ENCODE data around the gene SSH3. TPM values are rescaled to one million over a fixed set of nuclear protein-coding genes. Genes with fewer than 3 reads are reported as not detected.

The SSH3 gene
- total and polyA plus RNA-seq, 2 of the 8 experiments (the other 6 are each of a cell fraction or from before 2014, with no cell fraction given), result 16.9 to 19.8 TPM

DNA sequence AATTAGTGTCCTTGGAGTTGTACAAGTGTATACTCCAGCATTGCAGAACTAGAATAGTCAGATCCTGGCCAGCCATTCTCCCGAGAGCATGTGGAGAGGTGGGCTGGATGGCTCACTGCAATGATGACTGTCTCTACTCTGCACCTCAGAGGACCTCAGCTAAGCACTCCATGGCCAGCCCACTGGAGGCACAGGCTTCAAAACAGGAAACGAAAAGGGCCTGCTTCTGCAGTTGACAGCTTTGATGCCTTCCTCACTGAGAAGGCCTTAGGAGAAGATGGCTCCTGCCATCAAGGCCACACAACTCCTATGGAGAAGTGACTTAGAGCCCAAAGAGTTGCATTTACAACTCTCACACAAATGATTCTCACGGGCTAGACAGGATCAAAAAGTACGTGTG, 40.9 kb downstream of the SSH3 start:
- 88% methylated on average over 4 of the region's 4 CpGs; no CpG with 5 or more reads in 1 of the 2 experiments for WGBS, 2 experiments (ENCODE audit: extremely low coverage in 1 of 2, insufficient coverage in 1 of 2, insufficient read length in 1 of 2, insufficient replicate concordance in 2 of 2, low coverage in 1 of 2, low lambda C conversion rate in 2 of 2, missing lambda C conversion rate in 1 of 2)
- no peak overlapping the region for H3K56ac ChIP-seq (replicated peaks; ENCODE audit: insufficient read length, low read depth, low read length)
- no peak overlapping the region for H3K14ac ChIP-seq (ENCODE audit: insufficient read length)
- no peak overlapping the region for H3K4me3 ChIP-seq (ENCODE audit: extremely low read depth in 1 of 4, insufficient read depth in 2 of 4, low read depth in 3 of 4, low read length in 4 of 4)
- no peaks in the 10 kb centered on the region for H3K27me3 ChIP-seq (replicated peaks in 1 of 4; ENCODE audit: control insufficient read depth in 3 of 4, extremely low read depth in 1 of 4, insufficient read depth in 3 of 4, low read length in 3 of 4)
- no peak overlapping the region for H3K27ac ChIP-seq (ENCODE audit: low read depth, low read length)
- no peak overlapping the region for H3K9ac ChIP-seq (replicated peaks in 1 of 4; ENCODE audit: extremely low read depth in 1 of 4, low read depth in 3 of 4, low read length in 3 of 4)
- H3K4me1 ChIP-seq (replicated peaks in 1 of 4; ENCODE audit: control insufficient read depth in 3 of 4, insufficient read depth in 4 of 4, low read length in 3 of 4), result no peaks in the 10 kb centered on the region
- no peak overlapping the region for H2BK15ac ChIP-seq (ENCODE audit: low read length)
- ChIA-PET POLR2A (ENCODE audit: partially characterized antibody) (interaction anchor here (0.7 kb wide), 1 partner anchor 905 kb away, joined by 3 read pairs; the partner anchor contains the start of gene MRPL11), CTCF (ENCODE audit: partially characterized antibody) (interaction anchor here (0.7 to 4.7 kb wide), 9 partner anchors 9 to 46 kb away, joined by 3 to 55 read pairs (median 35); partner anchors contain the start of gene POLD4)
- no peak overlapping the region for H2BK5ac ChIP-seq (ENCODE audit: low read depth, low read length)
- H3K9me3 ChIP-seq (ENCODE audit: insufficient read depth in 2 of 2, low read depth in 1 of 2, low read length in 1 of 2), result no peaks in the 10 kb centered on the region
- H4K20me1 ChIP-seq (replicated peaks in 1 of 2; ENCODE audit: control insufficient read depth in 1 of 2, insufficient read depth in 2 of 2, low read length in 2 of 2), result no peaks in the 10 kb centered on the region
- no peaks in the 10 kb centered on the region for H3K36me3 ChIP-seq (ENCODE audit: control insufficient read depth in 2 of 4, insufficient read depth in 4 of 4, low read length in 3 of 4)
- no peak overlapping the region for H4K91ac ChIP-seq (replicated peaks; ENCODE audit: insufficient read length, low read length)
- H3K23me2 ChIP-seq (ENCODE audit: low read depth, low read length), result no peaks in the 10 kb centered on the region
- H3K79me2 ChIP-seq (ENCODE audit: control insufficient read depth in 1 of 2, insufficient read depth in 2 of 2, low read length in 2 of 2), result no peaks in the 10 kb centered on the region
- H4K8ac ChIP-seq (ENCODE audit: extremely low read depth, insufficient read depth, low read length), result no peak overlapping the region; the same call in 1 of the 2 replicates
- DNase-seq (ENCODE audit: low read depth in 1 of 2, low spot score in 2 of 2) (no peak), FAIRE-seq (no peak)
- H2BK20ac ChIP-seq (ENCODE audit: low read length), result no peak overlapping the region
- TF ChIP-seq RAD21 (IDR thresholded peaks at IDR 0.05 in 1 of 2, conservative IDR thresholded peaks at IDR 0.05 in 1 of 2; ENCODE audit: low read depth in 2 of 2, low read length in 2 of 2), result no peak
- no peak for TF ChIP-seq CBX5 (IDR thresholded peaks at IDR 0.05; ENCODE audit: low read depth, low read length)
- no peak for TF ChIP-seq NANOG (IDR thresholded peaks at IDR 0.05; ENCODE audit: insufficient read depth, low read depth, low read length, poor library complexity, severe bottlenecking)
- no peak overlapping the region for H3K18ac ChIP-seq (ENCODE audit: extremely low read depth, low read length)
- H2AK5ac ChIP-seq (ENCODE audit: low read depth, low read length), result no peak overlapping the region; the same call in 1 of the 2 replicates
- no peak overlapping the region for H2BK120ac ChIP-seq (replicated peaks; ENCODE audit: low read depth, low read length)
- H3K79me1 ChIP-seq (ENCODE audit: low read depth, low read length), result no peaks in the 10 kb centered on the region; the same call in 1 of the 2 replicates
- H2AFZ ChIP-seq (ENCODE audit: low read length), result no peak overlapping the region
- no peak overlapping the region for H3K4me2 ChIP-seq (ENCODE audit: insufficient read depth in 1 of 2, low read depth in 2 of 2, low read length in 2 of 2)
- H3K23ac ChIP-seq (ENCODE audit: insufficient read length), result no peak overlapping the region
- H2BK12ac ChIP-seq (ENCODE audit: low read depth, low read length), result no peak overlapping the region
- H3K4ac ChIP-seq (replicated peaks; ENCODE audit: insufficient read length, low read depth, low read length), result no peak overlapping the region
- no peak overlapping the region for H4K5ac ChIP-seq (ENCODE audit: insufficient read length, low read depth, low read length)
